ENCODE data around the gene BCL2.
"Not testable (repeated sequence)": the region's sequence is repeated elsewhere in the genome, so short reads cannot be mapped to it uniquely, and the experiment has no call there.

The BCL2 gene

GRCh38 chr18:63232826-63233225 lies 86.7 kb downstream of the BCL2 start:
- DNase-seq (ENCODE audit: low read depth) = no peak

- no peak for DNase-seq (ENCODE audit: low read depth)
Measured at GRCh38 chr18:63229971-63230370, 89.6 kb downstream of the BCL2 start.

DNA sequence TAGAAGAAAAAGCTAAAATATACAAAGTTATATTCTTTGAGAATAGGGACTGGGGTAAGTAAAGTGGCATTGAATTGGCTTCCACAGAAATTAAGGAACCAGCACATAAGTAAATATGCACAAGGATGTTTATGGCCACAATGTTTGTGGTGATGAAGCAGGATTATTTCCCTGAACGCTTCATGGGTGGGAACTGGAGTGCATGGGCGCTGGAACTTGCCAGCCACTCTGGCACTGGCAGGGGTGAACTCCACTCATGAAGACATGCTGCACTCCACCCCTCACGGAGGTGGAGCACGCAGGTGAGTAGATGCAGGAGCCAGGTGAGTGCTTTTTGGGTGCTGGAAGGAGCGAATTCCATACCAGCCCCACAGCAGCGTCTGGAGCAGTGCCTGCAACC lies 94.1 kb downstream of the BCL2 start:
- no peak for DNase-seq (ENCODE audit: low read depth)

DNA sequence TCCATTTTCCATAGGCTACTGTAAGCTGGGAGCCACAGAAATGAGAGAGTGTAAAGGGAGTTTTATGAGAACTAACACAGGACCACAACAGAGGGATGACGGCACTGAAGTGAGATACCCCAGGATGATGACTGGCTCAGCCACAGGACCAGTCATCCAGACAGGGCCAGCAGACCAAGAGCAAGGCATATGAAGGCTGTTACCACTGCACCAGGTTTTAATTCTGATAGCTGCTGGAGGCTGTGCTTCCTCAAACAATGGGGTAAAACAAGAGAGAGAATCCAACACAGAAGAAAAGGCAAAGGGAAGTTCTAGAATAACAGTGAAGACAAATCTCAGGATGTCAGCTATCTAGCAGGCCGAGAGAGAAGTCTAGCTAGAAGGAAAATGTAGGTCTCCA lies 94.9 kb downstream of the BCL2 start:
- DNase-seq (ENCODE audit: low read depth) = no peak

- no peak for DNase-seq (ENCODE audit: low read depth)
Measured at GRCh38 chr18:63223837-63224236, 95.7 kb downstream of the BCL2 start.

DNA sequence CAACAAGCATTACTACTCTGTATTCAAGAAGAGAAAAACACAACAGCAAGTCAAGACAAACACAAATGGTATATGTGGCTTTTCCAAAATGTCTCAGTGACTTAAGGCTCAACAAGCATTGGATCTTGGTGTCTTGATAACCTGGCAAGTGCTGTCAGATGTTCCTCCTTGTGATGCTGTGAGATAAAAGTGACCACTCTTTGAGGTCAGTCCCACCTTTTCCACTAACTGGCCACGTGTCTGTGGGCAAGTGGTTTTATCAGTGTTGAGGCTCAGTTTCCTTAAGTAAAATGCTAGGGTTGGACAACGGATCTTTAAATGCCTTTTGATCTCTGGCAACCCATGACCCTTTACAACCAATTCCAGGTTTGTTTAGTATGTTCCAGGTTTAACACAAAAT lies 98.7 kb downstream of the BCL2 start:
- no peak for DNase-seq (ENCODE audit: low read depth)

GRCh38 chr18:63218472-63218871 lies 101.1 kb downstream of the BCL2 start:
- no peak for DNase-seq (ENCODE audit: low read depth)

GRCh38 chr18:63216516-63217311 lies 102.9 kb downstream of the BCL2 start:
- no peak for DNase-seq (ENCODE audit: low read depth)

DNA sequence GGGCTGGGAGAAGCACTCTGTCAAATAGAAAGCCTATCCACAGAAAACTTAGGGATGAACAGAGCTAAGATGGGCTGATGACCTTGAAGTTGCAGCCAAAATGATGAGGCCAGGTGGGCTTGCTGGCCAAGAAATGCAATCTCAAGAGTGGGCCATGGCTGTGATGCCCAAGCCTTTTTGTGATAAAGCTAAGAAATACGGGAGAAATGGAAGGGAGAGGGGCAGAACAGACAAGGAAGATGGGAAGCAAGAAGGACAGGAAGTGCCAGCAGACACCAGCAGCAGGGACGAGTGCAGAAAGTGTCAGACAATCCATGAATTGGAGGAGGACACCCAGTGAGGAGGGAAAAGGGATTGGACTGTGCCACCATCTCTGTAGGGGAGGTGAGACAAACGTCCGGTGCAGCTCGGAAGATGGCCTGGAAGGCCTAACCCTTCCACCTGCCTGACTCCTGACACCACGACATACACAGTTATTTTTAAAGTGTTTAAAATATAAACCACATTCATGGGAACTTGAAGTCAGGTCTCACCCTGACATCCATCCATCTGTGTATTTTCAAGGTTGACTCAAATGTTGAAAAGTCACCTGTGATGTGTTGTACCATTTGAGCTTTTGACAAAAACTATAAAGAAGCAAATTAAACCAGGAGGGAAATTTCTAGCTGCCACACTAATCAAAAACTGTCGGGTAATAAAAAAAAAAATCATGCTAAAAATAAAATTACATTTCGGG lies 105.5 kb downstream of the BCL2 start:
- DNase-seq (ENCODE audit: low read depth) = no peak

GRCh38 chr18:63213331-63213900 lies 106.2 kb downstream of the BCL2 start:
- DNase-seq (ENCODE audit: low read depth) = no peak

DNA sequence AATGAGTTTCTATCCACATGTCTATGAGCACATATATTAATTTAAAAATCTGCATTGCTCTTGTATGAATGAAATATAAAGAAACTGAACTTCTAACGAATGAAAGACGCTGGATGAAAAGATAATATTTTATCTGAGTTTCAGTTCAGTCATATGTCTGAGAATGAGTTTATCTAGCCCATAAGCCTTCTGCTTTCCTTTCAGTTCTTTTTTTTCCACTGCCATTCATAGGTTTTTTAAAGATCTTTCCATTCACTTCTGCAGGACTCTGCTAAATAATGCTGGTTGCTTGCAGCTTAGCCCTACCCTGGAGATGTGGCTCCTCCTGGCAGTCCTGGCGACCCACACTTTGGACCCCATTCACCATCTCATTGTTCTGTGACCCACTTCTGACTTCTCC lies 109.0 kb downstream of the BCL2 start:
- no peak for DNase-seq (ENCODE audit: low read depth)

DNA sequence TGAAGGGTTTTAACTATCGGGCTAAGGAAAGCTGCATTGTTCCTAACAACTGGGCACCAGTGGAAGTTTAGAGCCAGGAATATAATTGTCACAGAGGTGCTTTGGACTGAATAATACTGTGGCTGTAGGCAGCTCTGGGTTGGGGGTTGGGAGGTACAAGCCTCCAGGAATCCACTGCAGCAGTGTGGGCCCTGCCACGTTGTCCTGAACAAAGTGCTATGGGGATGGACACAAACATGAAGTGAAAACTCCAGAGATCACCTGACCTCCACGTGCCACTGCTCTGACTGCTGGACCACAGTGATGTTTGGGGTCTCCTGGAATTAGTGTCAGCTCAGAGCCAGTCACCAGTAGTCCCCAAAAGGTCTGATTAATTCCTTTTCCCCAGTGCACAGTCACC lies 110.9 kb downstream of the BCL2 start:
- DNase-seq (ENCODE audit: low read depth) = no peak

GRCh38 chr18:63207835-63208234 lies 111.7 kb downstream of the BCL2 start:
- no peak for DNase-seq (ENCODE audit: low read depth)

DNA sequence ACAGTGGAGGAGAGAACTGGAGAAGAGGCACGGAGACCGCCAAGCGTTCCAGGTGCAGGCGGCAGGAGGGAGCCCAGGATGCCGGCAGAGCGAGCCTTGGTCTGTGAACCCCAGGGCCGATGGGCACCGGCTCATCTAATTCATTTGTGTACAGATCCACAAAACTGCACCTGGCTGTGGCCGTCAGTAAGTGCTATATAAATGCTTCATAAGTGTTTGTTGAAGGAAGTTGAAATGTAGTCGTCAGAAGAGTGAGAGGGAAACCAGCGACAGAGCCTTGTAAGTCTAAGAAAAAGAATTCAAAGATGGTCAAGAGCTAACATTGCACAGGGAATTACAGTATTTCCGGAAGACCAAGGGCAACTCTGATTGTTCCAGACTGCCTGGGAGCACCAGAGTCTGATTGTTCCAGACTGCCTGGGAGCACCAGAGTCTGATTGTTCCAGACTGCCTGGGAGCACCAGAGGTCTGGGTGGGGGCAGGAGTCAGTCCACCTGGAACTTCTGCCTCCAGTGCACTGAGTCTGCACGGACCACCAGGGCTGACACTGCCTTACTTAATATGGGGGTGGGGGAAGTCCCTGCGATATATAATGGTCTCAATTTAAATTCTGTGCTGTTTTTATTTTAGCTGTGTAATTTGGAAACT lies 112.3 kb downstream of the BCL2 start:
- no peak for DNase-seq (ENCODE audit: low read depth)

GRCh38 chr18:63206433-63207142 lies 113.0 kb downstream of the BCL2 start:
- no peak for DNase-seq (ENCODE audit: low read depth)

- no peak for DNase-seq (ENCODE audit: low read depth)
Measured at GRCh38 chr18:63205791-63206252, 113.7 kb downstream of the BCL2 start.

DNA sequence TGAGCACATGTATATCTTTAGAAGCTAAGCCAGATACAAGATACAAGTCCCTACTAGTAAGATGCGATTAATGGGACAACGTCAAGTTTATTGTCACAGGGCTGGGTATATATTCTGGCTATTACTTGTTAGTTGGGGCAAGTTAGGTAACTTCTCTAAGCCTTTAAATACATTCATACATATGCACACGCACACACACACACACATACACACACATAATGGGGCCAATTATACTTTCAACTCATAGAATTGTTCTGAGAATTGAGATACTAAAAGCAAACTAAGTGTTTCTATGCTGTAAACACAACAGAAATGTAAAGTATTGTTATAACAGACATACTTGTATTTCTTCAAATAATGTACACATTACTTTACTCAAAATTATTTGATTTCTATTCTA lies 116.1 kb downstream of the BCL2 start:
- no peak for DNase-seq (ENCODE audit: low read depth)

GRCh38 chr18:63202828-63203227 lies 116.7 kb downstream of the BCL2 start:
- DNase-seq (ENCODE audit: low read depth) = no peak

- DNase-seq (ENCODE audit: low read depth) = not testable (repeated sequence)
Measured at GRCh38 chr18:63201456-63201855, 118.1 kb downstream of the BCL2 start.

DNA sequence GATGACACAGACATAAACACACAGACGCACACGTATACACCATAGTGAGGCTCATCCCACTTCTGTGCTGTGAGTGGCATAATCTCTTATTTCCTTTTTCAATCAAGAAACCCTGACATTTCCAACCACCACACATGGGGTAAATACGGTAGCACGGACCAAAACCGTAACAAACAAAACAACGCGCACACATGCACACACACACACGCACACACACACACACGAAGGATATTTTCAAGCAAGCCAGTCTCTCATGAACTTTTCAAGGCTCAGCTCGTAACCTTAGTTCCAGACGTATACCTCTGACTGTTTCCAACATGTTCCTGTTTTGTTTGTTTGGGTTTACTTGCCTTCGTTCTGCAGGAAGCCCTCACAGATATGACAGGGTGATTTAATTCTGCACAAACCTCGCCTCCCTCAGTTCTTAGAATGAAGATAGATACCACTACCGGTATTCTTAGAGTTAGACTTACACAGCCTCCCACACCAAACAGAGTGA lies 119.8 kb downstream of the BCL2 start:
- no peak for DNase-seq (ENCODE audit: low read depth)

DNA sequence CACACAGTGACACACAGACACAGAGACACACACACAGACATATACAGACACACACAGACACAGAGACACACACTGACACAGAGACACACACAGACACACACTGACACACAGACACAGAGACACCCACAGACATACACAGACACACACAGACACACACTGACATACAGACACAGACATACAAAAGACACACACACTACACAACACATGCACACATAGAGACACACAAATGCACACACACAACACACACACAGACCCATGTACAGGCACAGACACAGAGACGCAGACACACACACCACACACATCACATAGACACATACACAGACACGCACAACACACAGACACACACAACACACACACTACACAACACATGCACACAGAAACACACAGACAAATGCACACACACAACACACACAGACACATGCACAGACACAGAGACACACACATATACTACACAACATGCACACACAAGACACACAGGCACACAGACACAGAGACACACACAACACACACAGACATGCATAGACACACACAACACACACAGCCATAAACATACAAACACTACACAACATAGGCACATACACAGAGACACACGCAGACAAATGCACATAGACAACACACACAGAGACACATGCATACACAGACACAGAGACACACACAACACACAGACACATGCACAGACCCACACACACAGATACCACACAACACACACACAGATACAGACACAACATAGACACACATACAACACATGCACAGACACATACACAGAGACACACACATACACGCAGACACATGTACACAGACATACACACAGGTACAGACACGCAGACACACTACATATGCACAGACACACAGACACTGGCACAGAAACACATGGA lies 120.5 kb downstream of the BCL2 start:
- no peak for DNase-seq (ENCODE audit: low read depth)
